Mucosa of rectum (tissue), 2 donors: Measurements from ENCODE around the gene RANBP17.

Source experiments
- H3K27ac ChIP-seq, 2 donors: one replicate each; pipeline ENCODE4 v1.7.0; 2013; ENCODE audit warnings: inconsistent platforms in 2 of 2, low read depth in 2 of 2, low read length in 2 of 2
- H3K27me3 ChIP-seq, 2 donors: one replicate each; pipeline ENCODE4 v1.7.0; 2013; ENCODE audit warnings: low read length in 2 of 2; ENCODE audit not compliant: control insufficient read depth in 2 of 2, insufficient read depth in 2 of 2
- H3K36me3 ChIP-seq, 2 donors: one replicate each; pipeline ENCODE4 v1.7.0; 2013; ENCODE audit warnings: low read length in 2 of 2; ENCODE audit not compliant: control insufficient read depth in 2 of 2, insufficient read depth in 2 of 2
- H3K4me1 ChIP-seq, 2 donors: one replicate each; pipeline ENCODE4 v1.7.0; 2013; ENCODE audit warnings: low read length in 2 of 2, mild to moderate bottlenecking in 1 of 2; ENCODE audit not compliant: control insufficient read depth in 2 of 2, insufficient read depth in 2 of 2
- H3K4me3 ChIP-seq, 2 donors: one replicate each; pipeline ENCODE4 v1.7.0; 2013; ENCODE audit warnings: low read length in 2 of 2
- H3K9ac ChIP-seq, 2 donors: one replicate each; pipeline ENCODE4 v1.7.0; 2013; ENCODE audit warnings: low read length in 2 of 2, low read depth in 1 of 2, mild to moderate bottlenecking in 1 of 2
- H3K9me3 ChIP-seq, 2 donors: one replicate each; pipeline ENCODE4 v1.7.0; 2013; ENCODE audit warnings: low read length in 2 of 2; ENCODE audit not compliant: control insufficient read depth in 2 of 2
- donor health status: healthy.
- donor health status: Normal muscosa, but diverticular disease.

Gene RANBP17

GRCh38 chr5:171313481-171314206, 451.8 kb downstream of the RANBP17 start:
- H3K9me3 ChIP-seq: no peaks in the 10 kb centered on the region
- no peak overlapping the region for H3K9ac ChIP-seq
- H3K27me3 ChIP-seq: peaks cover 61 to 77% of the 10 kb centered on the region in 2 donors
- H3K4me1 ChIP-seq: peaks cover 6 to 11% of the 10 kb centered on the region in 2 donors
- no peaks in the 10 kb centered on the region for H3K36me3 ChIP-seq
- no peak overlapping the region for H3K27ac ChIP-seq
- no peak overlapping the region for H3K4me3 ChIP-seq

GRCh38 chr5:171314728-171315385, 453.0 kb downstream of the RANBP17 start:
- peaks cover 58 to 73% of the 10 kb centered on the region in 2 donors for H3K27me3 ChIP-seq
- H3K4me3 ChIP-seq: no peak overlapping the region
- peaks cover 4 to 9% of the 10 kb centered on the region in 2 donors for H3K4me1 ChIP-seq
- no peak overlapping the region for H3K9ac ChIP-seq
- H3K27ac ChIP-seq: no peak overlapping the region
- no peaks in the 10 kb centered on the region for H3K36me3 ChIP-seq
- no peaks in the 10 kb centered on the region for H3K9me3 ChIP-seq

- H3K36me3 ChIP-seq: no peaks in the 10 kb centered on the region
- no peak overlapping the region for H3K27ac ChIP-seq
- H3K4me1 ChIP-seq: peaks cover 4 to 7% of the 10 kb centered on the region in 2 donors
- H3K4me3 ChIP-seq: no peak overlapping the region
- H3K9me3 ChIP-seq: no peaks in the 10 kb centered on the region
- peaks cover 60 to 72% of the 10 kb centered on the region in 2 donors for H3K27me3 ChIP-seq
- no peak overlapping the region for H3K9ac ChIP-seq
Measured at GRCh38 chr5:171315386-171315891, 453.6 kb downstream of the RANBP17 start.

GRCh38 chr5:171315925-171316257, 454.1 kb downstream of the RANBP17 start:
- Histone ChIP-seq H3K9ac (no peak overlapping the region), H3K4me3 (no peak overlapping the region), H3K27me3 (peaks cover 55 to 67% of the 10 kb centered on the region in 2 donors), H3K9me3 (no peaks in the 10 kb centered on the region), H3K27ac (no peak overlapping the region), H3K4me1 (peaks cover 4 to 7% of the 10 kb centered on the region in 2 donors), H3K36me3 (no peaks in the 10 kb centered on the region)

GRCh38 chr5:171316258-171317121, 454.7 kb downstream of the RANBP17 start:
- Histone ChIP-seq H3K27me3 (peaks cover 56 to 62% of the 10 kb centered on the region in 2 donors), H3K4me3 (no peak overlapping the region), H3K27ac (no peak overlapping the region), H3K36me3 (no peaks in the 10 kb centered on the region), H3K9me3 (no peaks in the 10 kb centered on the region), H3K9ac (no peak overlapping the region), H3K4me1 (peaks cover 4 to 7% of the 10 kb centered on the region in 2 donors)

- H3K4me3 ChIP-seq: no peak overlapping the region
- H3K27me3 ChIP-seq: peaks cover 58 to 59% of the 10 kb centered on the region in 2 donors
Measured at GRCh38 chr5:171317230-171317629, 455.4 kb downstream of the RANBP17 start.

GRCh38 chr5:171318026-171318425, 456.2 kb downstream of the RANBP17 start:
- Histone ChIP-seq H3K4me3 (no peak overlapping the region), H3K9me3 (no peaks in the 10 kb centered on the region), H3K27ac (no peak overlapping the region), H3K9ac (no peak overlapping the region), H3K4me1 (peaks cover 0 to 2% of the 10 kb centered on the region in 2 donors), H3K27me3 (peaks cover 50 to 55% of the 10 kb centered on the region in 2 donors), H3K36me3 (no peaks in the 10 kb centered on the region)

More at GRCh38 chr5:171317230-171317629, 455.4 kb downstream of the RANBP17 start:
- H3K27ac ChIP-seq: no peak overlapping the region
- peaks cover 1 to 6% of the 10 kb centered on the region in 2 donors for H3K4me1 ChIP-seq
- no peaks in the 10 kb centered on the region for H3K9me3 ChIP-seq
- H3K9ac ChIP-seq: no peak overlapping the region
- H3K36me3 ChIP-seq: no peaks in the 10 kb centered on the region

GRCh38 chr5:171321447-171321846, 459.6 kb downstream of the RANBP17 start:
- Histone ChIP-seq H3K27ac (no peak overlapping the region), H3K9ac (no peak overlapping the region), H3K9me3 (no peaks in the 10 kb centered on the region), H3K27me3 (peaks cover 33 to 46% of the 10 kb centered on the region in 2 donors), H3K4me1 (no peaks in the 10 kb centered on the region), H3K36me3 (no peaks in the 10 kb centered on the region), H3K4me3 (no peak overlapping the region)

GRCh38 chr5:171322527-171322926, 460.7 kb downstream of the RANBP17 start:
- Histone ChIP-seq H3K9me3 (no peaks in the 10 kb centered on the region), H3K9ac (no peak overlapping the region), H3K27ac (no peak overlapping the region), H3K36me3 (no peaks in the 10 kb centered on the region), H3K27me3 (peaks cover 23 to 36% of the 10 kb centered on the region in 2 donors), H3K4me1 (no peaks in the 10 kb centered on the region), H3K4me3 (no peak overlapping the region)
